ENCODE results near the gene LATS2. TPM values are rescaled to one million over a fixed set of nuclear protein-coding genes. Genes with fewer than 3 reads are reported as not detected.
"Not testable (repeated sequence)": the region's sequence is repeated elsewhere in the genome, so short reads cannot be mapped to it uniquely, and the experiment has no call there.

LATS2 gene
- total RNA-seq, 1 donor from 2014 or later = 23.7 TPM

DNA sequence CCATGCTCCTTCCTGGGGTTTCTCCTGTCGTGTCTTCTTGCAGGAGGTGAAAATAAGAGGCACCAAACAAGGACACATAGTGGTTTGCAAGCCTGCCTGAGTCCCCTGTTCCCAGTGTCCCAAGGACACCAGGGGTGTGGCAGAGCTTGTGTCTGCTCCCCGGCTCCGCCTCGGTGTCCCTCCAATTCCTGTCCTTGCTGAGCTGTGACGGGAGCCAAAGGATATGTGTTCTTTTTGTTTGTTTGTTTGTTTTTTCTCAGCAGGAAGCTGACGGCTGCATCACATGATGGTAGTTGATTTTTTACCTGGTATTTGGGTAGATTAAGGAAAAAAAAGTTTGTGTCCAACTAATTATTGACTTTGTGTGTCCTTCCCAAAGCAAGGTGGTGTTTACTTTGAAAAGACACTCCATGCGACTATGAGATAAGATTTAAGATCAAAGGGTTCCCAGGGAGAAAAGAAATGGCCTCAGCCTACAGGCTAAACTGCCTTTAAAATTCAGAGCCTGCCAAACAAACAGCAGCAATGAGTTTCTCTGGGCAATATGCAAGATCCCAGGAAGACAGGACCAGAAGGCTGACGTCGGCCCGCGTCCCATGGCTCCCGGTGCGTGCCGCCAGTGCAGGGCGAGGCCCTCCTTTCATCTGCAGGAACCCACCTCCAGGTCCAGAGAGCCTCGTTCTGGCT, 108.0 kb downstream of the LATS2 start:
- intact Hi-C loops (cut with DNase I) = no loop called here
- no peak for DNase-seq (ENCODE audit: missing footprints)
- no peak for ATAC-seq

GRCh38 chr13:20952838-20953237, 108.5 kb downstream of the LATS2 start:
- no peak for ATAC-seq
- intact Hi-C loops (cut with DNase I) = no loop called here

GRCh38 chr13:20948001-20948400, 113.4 kb downstream of the LATS2 start:
- DNase-seq (ENCODE audit: missing footprints); ATAC-seq; intact Hi-C loops (cut with DNase I): not testable (repeated sequence)

More at GRCh38 chr13:20952838-20953237, 108.5 kb downstream of the LATS2 start:
- DNase-seq (ENCODE audit: missing footprints) = no peak

DNA sequence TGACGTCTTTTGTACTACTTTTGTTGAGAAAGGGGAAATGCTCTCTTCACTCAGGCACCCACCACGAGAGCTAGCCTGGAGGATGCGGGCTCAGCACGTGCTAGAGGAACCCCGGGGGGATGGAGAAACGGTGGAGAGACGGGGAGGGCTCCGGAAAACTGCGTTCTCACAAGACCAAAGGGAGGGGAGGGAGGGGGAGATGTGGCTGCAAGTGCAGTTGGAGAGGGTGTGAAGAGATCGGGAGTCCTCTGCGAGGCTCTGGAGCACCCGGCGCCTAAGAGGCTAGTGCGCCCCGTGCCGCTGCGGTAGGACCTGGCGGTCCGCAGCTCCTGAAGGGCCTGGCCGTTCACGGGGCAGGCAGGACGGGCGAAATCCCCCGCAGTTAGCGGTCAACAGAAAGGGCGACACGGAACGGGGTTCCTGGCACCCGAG, 115.4 kb downstream of the LATS2 start:
- DNase-seq (ENCODE audit: missing footprints) (no peak), ATAC-seq (peak; percentile 40)
- intact Hi-C loops (cut with DNase I) = no loop called here

- no peak for DNase-seq (ENCODE audit: missing footprints)
- intact Hi-C loops (cut with DNase I) = loop anchor here (5.0 kb wide), 4 partner anchors 119 to 534 kb away; partner anchors contain the start of genes LATS2, MRPL57 and SKA3
- ATAC-seq = no peak
These were observed 118.3 kb downstream of the LATS2 start for GRCh38 chr13:20942938-20943559.

DNA sequence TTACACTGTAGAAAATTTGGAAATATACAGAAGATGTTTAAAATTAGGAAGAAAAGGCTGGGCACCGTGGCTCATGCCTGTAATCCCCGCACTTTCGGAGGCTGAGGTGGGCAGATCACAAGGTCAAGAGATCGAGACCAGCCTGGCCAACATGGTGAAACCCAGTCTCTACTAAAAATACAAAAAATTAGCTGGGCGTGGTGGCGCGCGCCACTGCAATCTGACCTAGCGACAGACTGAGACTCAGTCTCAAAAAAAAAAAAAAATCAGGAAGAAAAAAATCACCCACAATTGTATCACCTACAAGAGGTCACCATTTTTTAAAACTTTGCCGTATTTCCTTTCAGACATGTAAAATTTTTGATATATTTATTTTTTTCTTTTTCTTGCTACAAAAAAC, 120.9 kb downstream of the LATS2 start:
- not testable (repeated sequence) for DNase-seq (ENCODE audit: missing footprints); ATAC-seq
- intact Hi-C loops (cut with DNase I) = loop anchor here (5.0 kb wide), 4 partner anchors 122 to 537 kb away; partner anchors contain the start of genes LATS2, MRPL57 and SKA3

DNA sequence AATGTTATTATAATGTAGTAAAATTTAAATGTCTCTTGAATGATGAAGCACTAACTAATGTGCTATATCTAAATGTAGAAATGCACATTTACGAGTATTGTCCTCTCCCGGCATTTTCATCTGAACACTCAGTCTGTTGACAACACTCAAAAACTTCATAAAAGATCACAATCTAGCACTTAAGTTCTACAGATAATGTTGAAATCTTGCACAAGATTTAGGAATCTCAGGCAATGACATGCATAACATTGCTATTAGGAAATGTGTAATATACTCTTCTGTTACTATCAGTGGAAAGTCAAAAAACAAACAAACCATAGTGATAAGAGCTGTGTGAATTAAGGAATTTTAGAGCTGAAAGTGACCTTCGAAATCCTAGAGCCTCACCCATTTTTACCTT, 121.3 kb downstream of the LATS2 start:
- ATAC-seq (no peak), DNase-seq (ENCODE audit: missing footprints) (no peak)
- intact Hi-C loops (cut with DNase I) = loop anchor here (5.0 kb wide), 4 partner anchors 122 to 537 kb away; partner anchors contain the start of genes LATS2, MRPL57 and SKA3

GRCh38 chr13:20939662-20940061, 121.7 kb downstream of the LATS2 start:
- ATAC-seq (peak; percentile 61), DNase-seq (ENCODE audit: missing footprints) (no peak)
- intact Hi-C loops (cut with DNase I) = loop anchor here (5.0 kb wide), 4 partner anchors 123 to 538 kb away; partner anchors contain the start of genes LATS2, MRPL57 and SKA3

DNA sequence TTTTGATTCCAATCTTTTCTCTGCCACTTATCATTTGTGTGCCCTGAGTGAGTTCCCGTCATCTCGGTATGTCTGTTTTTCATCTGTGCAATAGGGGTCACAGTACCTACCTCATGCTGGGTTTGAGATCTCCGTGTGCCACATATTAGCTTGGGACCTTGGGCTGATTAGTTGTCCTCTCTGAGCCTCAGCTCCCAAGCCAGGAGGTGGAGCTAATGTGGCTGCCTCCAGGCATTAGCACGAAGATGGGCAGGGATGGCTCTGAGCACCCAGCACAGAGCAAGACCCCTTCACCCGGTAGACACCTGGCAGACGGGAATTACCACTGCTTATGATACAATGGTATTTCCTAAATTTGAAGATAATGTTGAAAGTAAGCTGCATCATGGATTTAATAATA, 123.1 kb downstream of the LATS2 start:
- intact Hi-C loops (cut with DNase I) = no loop called here
- no peak for DNase-seq (ENCODE audit: missing footprints)
- ATAC-seq = peak; percentile 49

DNA sequence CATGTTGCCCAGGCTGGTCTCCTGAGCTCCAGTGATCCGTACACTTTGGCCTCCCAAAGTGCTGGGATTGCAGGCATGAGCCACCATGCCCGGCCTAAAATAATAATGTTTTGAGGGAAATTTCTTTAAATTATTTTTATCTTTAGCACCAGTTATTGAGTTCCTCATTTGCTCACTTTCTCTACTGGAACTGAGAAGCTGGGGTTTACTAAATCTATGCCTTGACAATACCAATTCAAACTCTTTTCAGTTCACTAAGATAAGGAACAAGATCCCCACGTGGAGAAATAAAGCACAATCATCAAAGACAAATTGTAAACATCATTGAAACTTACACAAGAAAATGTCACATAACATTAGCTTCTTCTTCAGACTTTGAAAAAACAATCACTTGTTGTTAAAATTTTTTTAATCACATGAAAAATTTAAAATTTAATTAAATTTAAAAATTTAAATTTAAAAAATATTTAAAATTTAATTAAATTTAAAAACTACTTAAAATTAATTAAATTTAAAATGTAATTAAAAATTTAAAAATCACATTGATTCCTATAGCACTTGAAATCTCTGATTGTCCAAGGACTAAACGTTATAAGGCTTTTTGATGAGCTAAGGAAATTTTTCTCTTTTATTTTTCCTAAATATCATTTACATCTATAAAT, 133.7 kb downstream of the LATS2 start:
- intact Hi-C loops (cut with DNase I) = loop anchor here (5.0 to 10.0 kb wide), 2 partner anchors 215 to 733 kb away; partner anchors contain the start of gene GJB2
- DNase-seq (ENCODE audit: missing footprints) (no peak), ATAC-seq (no peak)

GRCh38 chr13:20925395-20925790, 136.0 kb downstream of the LATS2 start:
- DNase-seq (ENCODE audit: missing footprints) = not testable (repeated sequence)
- intact Hi-C loops (cut with DNase I) = loop anchor here (1.0 to 10.0 kb wide), 3 partner anchors 213 to 731 kb away; partner anchors contain the start of gene GJB2

GRCh38 chr13:20924758-20925394, 136.5 kb downstream of the LATS2 start:
- intact Hi-C loops (cut with DNase I) = loop anchor here (1.0 to 10.0 kb wide), 3 partner anchors 213 to 730 kb away; partner anchors contain the start of gene GJB2
- ATAC-seq (no peak), DNase-seq (ENCODE audit: missing footprints) (peak; percentile 77)

More at GRCh38 chr13:20925395-20925790, 136.0 kb downstream of the LATS2 start:
- not testable (repeated sequence) for ATAC-seq

GRCh38 chr13:20923272-20923671, 138.1 kb downstream of the LATS2 start:
- ATAC-seq (peak; percentile 50), DNase-seq (ENCODE audit: missing footprints) (no peak)
- intact Hi-C loops (cut with DNase I) = loop anchor here (10.0 kb wide), 1 partner anchor 728 kb away; the partner anchor contains the start of gene GJB2

Other genes starting within 250 kb of the LATS2 start
- 30.7 TPM for gene XPO4, start 158.8 kb downstream of the LATS2 start, total RNA-seq
- 277 TPM for gene SAP18, start 78.5 kb upstream of the LATS2 start, total RNA-seq
- gene SKA3, start 115.0 kb upstream of the LATS2 start, total RNA-seq = 0.38 TPM
- gene MRPL57, start 115.1 kb upstream of the LATS2 start, total RNA-seq = 22.3 TPM